ENCODE results near the gene ZNF23. TPM values are rescaled to one million over a fixed set of nuclear protein-coding genes. Genes with fewer than 3 reads are reported as not detected.

Gene ZNF23
- total RNA-seq, 2 donors from 2014 or later, result 2.8 to 4.8 TPM

- Histone ChIP-seq H3K27ac (no peak overlapping the region), H3K4me1 (no peaks in the 10 kb centered on the region), H3K9me3 (no peaks in the 10 kb centered on the region), H3K4me3 (no peak overlapping the region), H3K27me3 (no peaks in the 10 kb centered on the region), H3K36me3 (peaks cover 40% of the 10 kb centered on the region)
- no peak for TF ChIP-seq CTCF (IDR thresholded peaks at IDR 0.05)
- DNase-seq (ENCODE audit: low spot score), result no peak
Observed at GRCh38 chr16:71476457-71477124, 14.5 kb upstream of the ZNF23 start.

- H3K4me3 ChIP-seq, result no peak overlapping the region
- no peak for DNase-seq (ENCODE audit: low spot score)
Observed at GRCh38 chr16:71474864-71475263, 12.8 kb upstream of the ZNF23 start.

GRCh38 chr16:71473891-71474290 lies 11.8 kb upstream of the ZNF23 start:
- DNase-seq (ENCODE audit: low spot score), result no peak
- TF ChIP-seq CTCF (IDR thresholded peaks at IDR 0.05), result no peak
- Histone ChIP-seq H3K36me3 (peaks cover 40% of the 10 kb centered on the region), H3K9me3 (no peaks in the 10 kb centered on the region), H3K27me3 (no peaks in the 10 kb centered on the region), H3K4me3 (no peak overlapping the region), H3K27ac (no peak overlapping the region), H3K4me1 (no peaks in the 10 kb centered on the region)

More at GRCh38 chr16:71474864-71475263, 12.8 kb upstream of the ZNF23 start:
- no peaks in the 10 kb centered on the region for H3K9me3 ChIP-seq
- H3K4me1 ChIP-seq, result no peaks in the 10 kb centered on the region
- H3K27ac ChIP-seq, result no peak overlapping the region
- H3K27me3 ChIP-seq, result no peaks in the 10 kb centered on the region
- no peak for TF ChIP-seq CTCF (IDR thresholded peaks at IDR 0.05)
- H3K36me3 ChIP-seq, result peaks cover 40% of the 10 kb centered on the region

- no peak for TF ChIP-seq CTCF (IDR thresholded peaks at IDR 0.05)
- no peak for DNase-seq (ENCODE audit: low spot score)
- H3K27ac ChIP-seq, result no peak overlapping the region
- H3K36me3 ChIP-seq, result peaks cover 36% of the 10 kb centered on the region
- no peaks in the 10 kb centered on the region for H3K27me3 ChIP-seq
- H3K4me3 ChIP-seq, result no peak overlapping the region
- no peaks in the 10 kb centered on the region for H3K9me3 ChIP-seq
- no peaks in the 10 kb centered on the region for H3K4me1 ChIP-seq
Observed at GRCh38 chr16:71472931-71473330, 10.9 kb upstream of the ZNF23 start.

- H3K27ac ChIP-seq, result no peak overlapping the region
- no peak overlapping the region for H3K4me3 ChIP-seq
- no peak for DNase-seq (ENCODE audit: low spot score)
- peaks cover 27% of the 10 kb centered on the region for H3K36me3 ChIP-seq
- H3K9me3 ChIP-seq, result no peaks in the 10 kb centered on the region
- H3K27me3 ChIP-seq, result no peaks in the 10 kb centered on the region
- no peaks in the 10 kb centered on the region for H3K4me1 ChIP-seq
- no peak for TF ChIP-seq CTCF (IDR thresholded peaks at IDR 0.05)
Observed at GRCh38 chr16:71472051-71472450, 10.0 kb upstream of the ZNF23 start.

- Histone ChIP-seq H3K27ac (no peak overlapping the region), H3K9me3 (no peaks in the 10 kb centered on the region), H3K4me1 (peaks cover 0 to 1% of the 10 kb centered on the region in 2 donors), H3K4me3 (no peak overlapping the region), H3K27me3 (no peaks in the 10 kb centered on the region), H3K36me3 (no peaks in the 10 kb centered on the region)
- DNase-seq (ENCODE audit: low spot score), result no peak
- TF ChIP-seq CTCF (IDR thresholded peaks at IDR 0.05), result no peak
Observed at GRCh38 chr16:71467810-71468209, 5.8 kb upstream of the ZNF23 start.

Data from right atrium auricular region (tissue), 2 donors.